ENCODE results near the gene ARMCX2. TPM values are rescaled to one million over a fixed set of nuclear protein-coding genes. Genes with fewer than 3 reads are reported as not detected.

The ARMCX2 gene
- total RNA-seq, 2 donors from 2014 or later = 34.2 to 43.9 TPM

- Histone ChIP-seq H3K4me3 (no peak overlapping the region), H3K27ac (no peak overlapping the region), H3K27me3 (no peaks in the 10 kb centered on the region), H3K36me3 (no peaks in the 10 kb centered on the region), H3K9me3 (no peaks in the 10 kb centered on the region), H3K4me1 (no peaks in the 10 kb centered on the region)
- DNase-seq (ENCODE audit: low spot score) = no peak
- no peak for TF ChIP-seq CTCF (IDR thresholded peaks at IDR 0.05)
Measured at GRCh38 chrX:101685923-101686322, 26.3 kb upstream of the ARMCX2 start.

DNA sequence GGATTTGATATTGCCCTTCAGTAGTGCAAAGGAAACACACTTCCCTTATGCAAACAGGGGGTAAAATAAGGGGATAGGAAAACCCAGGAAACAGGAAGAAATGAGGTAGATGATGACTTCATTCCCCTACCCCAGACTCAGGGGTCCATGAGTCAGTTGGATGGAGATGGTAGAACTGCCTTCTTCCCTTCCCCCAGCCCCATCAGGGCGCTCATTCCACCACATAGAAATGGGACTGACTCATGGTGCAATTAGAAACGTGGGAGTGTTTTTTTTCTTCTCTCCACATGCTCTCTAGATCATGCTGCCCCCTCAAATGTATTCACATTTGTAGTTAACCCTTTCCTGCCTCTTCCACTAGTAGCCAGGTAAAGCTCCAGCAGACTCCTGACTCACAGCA, 23.1 kb upstream of the ARMCX2 start:
- DNase-seq (ENCODE audit: low spot score) = no peak
- no peaks in the 10 kb centered on the region for H3K36me3 ChIP-seq
- no peak for TF ChIP-seq CTCF (IDR thresholded peaks at IDR 0.05)
- no peak overlapping the region for H3K27ac ChIP-seq
- no peaks in the 10 kb centered on the region for H3K27me3 ChIP-seq
- H3K4me1 ChIP-seq = no peaks in the 10 kb centered on the region
- no peak overlapping the region for H3K4me3 ChIP-seq
- H3K9me3 ChIP-seq = no peaks in the 10 kb centered on the region

- TF ChIP-seq CTCF (IDR thresholded peaks at IDR 0.05) = no peak
- no peaks in the 10 kb centered on the region for H3K4me1 ChIP-seq
- H3K4me3 ChIP-seq = no peak overlapping the region
- no peaks in the 10 kb centered on the region for H3K9me3 ChIP-seq
- no peaks in the 10 kb centered on the region for H3K36me3 ChIP-seq
- no peak overlapping the region for H3K27ac ChIP-seq
- DNase-seq (ENCODE audit: low spot score) = no peak
- no peaks in the 10 kb centered on the region for H3K27me3 ChIP-seq
Measured at GRCh38 chrX:101677028-101677427, 17.4 kb upstream of the ARMCX2 start.

DNA sequence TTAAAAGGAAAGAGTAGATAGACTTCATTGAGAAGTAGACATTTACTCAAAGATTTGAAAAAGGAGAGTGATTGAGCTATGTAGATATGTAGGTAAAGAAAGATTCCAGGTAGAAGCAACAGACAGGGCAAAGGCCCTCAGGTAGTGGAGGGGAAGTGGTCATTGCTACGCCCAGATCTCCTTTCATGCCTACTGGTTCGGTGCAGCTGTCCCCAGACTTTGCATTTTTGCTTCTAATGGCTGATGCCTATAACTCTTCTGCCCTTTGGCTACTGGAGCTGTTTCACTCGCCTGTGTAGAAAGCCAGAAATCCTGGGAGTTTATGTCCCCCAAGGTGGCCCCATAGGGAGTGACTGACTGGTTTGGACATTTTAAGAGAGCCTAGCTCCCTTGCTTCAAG, 16.9 kb upstream of the ARMCX2 start:
- Histone ChIP-seq H3K36me3 (no peaks in the 10 kb centered on the region), H3K4me3 (no peak overlapping the region), H3K4me1 (no peaks in the 10 kb centered on the region), H3K27me3 (no peaks in the 10 kb centered on the region), H3K27ac (no peak overlapping the region), H3K9me3 (no peaks in the 10 kb centered on the region)
- TF ChIP-seq CTCF (IDR thresholded peaks at IDR 0.05) = no peak
- no peak for DNase-seq (ENCODE audit: low spot score)

DNA sequence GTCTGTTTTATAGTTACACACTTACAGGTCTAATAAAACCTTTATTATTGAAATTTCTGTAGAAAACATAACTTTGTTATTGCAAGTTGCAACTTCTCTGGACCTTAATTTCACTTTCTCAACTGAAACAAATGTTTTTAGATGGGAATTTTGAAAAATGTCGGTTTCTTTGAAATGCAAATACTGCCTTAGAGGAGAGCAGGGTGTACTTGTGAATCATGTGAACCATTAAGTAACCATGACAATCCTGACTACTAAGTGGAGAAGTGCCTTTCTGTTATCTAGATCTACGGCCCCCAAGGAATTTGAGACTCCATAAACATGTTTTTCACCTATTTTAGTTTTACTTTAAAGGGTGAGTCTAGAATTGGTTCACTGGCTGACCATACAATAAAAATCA, 8.5 kb upstream of the ARMCX2 start:
- no peak for DNase-seq (ENCODE audit: low spot score)
- H3K36me3 ChIP-seq = no peaks in the 10 kb centered on the region
- H3K4me3 ChIP-seq = no peak overlapping the region
- H3K27ac ChIP-seq = no peak overlapping the region
- no peaks in the 10 kb centered on the region for H3K9me3 ChIP-seq
- H3K27me3 ChIP-seq = no peaks in the 10 kb centered on the region
- H3K4me1 ChIP-seq = no peaks in the 10 kb centered on the region
- no peak for TF ChIP-seq CTCF (IDR thresholded peaks at IDR 0.05)

DNA sequence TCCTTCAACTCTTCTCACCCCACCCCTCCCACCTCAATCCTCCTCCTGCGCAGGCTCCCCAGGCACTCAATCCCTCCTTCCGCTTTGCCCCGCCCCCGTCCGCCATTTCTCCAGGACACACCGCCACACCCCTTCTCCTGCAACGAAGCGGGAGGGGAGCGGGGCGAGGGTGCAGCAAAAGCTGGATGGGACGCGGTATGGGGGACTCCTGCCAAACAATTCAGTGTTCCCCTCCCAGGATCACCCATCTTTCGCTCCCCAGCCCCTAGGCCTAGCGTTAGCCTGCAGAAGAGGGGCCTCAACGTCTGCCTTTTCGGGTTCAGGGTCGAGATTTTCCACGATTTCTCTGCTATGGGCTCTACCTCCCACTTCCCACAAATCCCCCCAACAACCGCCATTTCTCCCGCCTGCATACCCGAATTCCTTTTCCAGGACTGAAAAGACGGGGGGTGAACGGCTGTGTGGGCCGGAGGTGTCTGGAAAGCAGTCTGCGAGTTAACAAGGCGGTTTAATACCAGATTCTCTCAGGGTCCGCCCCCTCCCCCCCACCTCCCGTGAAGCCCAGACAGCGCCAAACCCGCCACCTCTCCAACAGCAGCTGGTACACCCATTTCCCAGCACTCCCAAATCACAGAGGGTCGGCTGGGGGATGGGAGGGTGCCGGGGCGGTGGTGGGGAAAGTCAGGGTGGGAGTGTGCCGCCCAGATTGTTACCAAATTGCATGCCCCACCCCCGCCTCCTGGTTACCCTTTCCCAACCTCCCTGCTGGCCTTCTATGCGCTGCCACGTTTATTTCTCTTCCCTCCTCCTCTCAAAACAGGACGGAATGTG, 774 bp downstream of the ARMCX2 start:
- H3K36me3 ChIP-seq = peaks cover 9% of the 10 kb centered on the region
- no peak for TF ChIP-seq CTCF (IDR thresholded peaks at IDR 0.05)
- H3K27ac ChIP-seq = peak overlapping the region; percentile 70 to 78
- H3K9me3 ChIP-seq = no peaks in the 10 kb centered on the region
- H3K4me1 ChIP-seq = no peaks in the 10 kb centered on the region
- peak; percentile 68 for DNase-seq (ENCODE audit: low spot score)
- no peaks in the 10 kb centered on the region for H3K27me3 ChIP-seq
- peak overlapping the region; percentile 56 to 65 for H3K4me3 ChIP-seq
